WERI-Rb-1 (cell line): Measurements from ENCODE around the gene TMEM132E.

Source experiments
- DNase-seq: peaks from one replicate; pipeline ENCODE4 v3.0.0-alpha.2; 2020
- H3K27ac ChIP-seq: fragments of 250-450 bp; sonication (Bioruptor Pico); 2 replicates; pipeline ENCODE4 v1.5.1; 2020; ENCODE audit warnings: mild to moderate bottlenecking, moderate library complexity
- H3K27me3 ChIP-seq: fragments of 250-450 bp; sonication (Bioruptor Pico); 2 replicates; pipeline ENCODE4 v1.5.1; 2021; ENCODE audit warnings: mild to moderate bottlenecking, low read depth, moderate library complexity; ENCODE audit not compliant: insufficient read depth, severe bottlenecking
- H3K36me3 ChIP-seq: fragments of 250-450 bp; sonication (Bioruptor Pico); 2 replicates; pipeline ENCODE4 v1.5.1; 2020; ENCODE audit warnings: mild to moderate bottlenecking, moderate library complexity
- H3K4me3 ChIP-seq: 2 replicates; pipeline ENCODE4 v1.5.1; 2011; ENCODE audit warnings: low read depth, mild to moderate bottlenecking, control low read depth, low read length
- H3K9me3 ChIP-seq: fragments of 250-450 bp; sonication (Bioruptor Pico); 2 replicates; pipeline ENCODE4 v1.5.1; 2021; ENCODE audit warnings: mild to moderate bottlenecking, moderate library complexity; ENCODE audit not compliant: severe bottlenecking
- TF ChIP-seq, protein P1 (sequence below): IDR thresholded peaks from 2 replicates; pipeline ENCODE4 v1.5.1; 2011; ENCODE audit warnings: low read depth, mild to moderate bottlenecking, control low read depth, inconsistent platforms, low read length

TMEM132E gene

DNA sequence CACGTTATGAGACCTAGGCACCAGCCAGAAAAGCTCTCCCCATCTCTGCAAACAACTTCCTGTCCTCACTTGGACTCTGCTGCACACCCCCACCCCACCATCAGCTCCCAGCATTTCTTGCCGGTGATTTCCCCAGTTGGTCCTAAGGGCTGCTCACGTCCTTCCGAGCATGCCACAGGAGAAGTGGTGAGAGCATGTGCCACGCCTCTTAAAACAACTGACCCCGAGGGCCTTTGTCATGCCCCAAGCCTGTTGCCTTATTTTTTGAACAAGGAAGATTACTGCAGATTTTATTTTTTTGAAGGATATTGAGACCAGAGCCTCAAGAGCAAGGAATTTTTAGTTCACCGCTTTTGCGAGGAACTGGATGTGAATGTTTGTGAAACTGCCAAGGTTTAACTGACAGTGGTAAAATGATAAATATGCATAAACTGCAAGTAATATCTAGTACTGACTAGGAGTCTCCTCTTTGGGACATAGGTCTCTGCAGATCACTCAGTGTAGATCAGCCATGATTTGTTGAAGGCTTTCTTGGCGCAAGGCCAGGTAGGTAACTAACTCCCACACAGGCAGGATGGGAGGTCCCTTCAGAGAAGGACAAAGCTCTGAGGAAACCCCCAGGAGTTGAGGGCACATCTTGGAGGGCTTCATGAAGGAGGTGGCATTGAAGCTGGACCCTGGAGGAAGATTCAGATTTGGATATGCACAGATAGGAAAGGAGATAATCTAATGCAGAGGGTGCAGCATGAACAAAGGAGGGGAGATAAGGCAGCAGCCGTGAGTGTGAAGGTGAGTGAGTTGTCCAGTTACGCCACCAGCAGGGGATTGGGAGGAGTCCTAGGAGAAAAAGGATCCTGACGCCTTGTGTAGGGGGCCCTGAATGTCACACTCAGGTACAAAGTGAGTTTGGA is 44.7 kb downstream of the TMEM132E start:
- peak; percentile 44 for DNase-seq
- Histone ChIP-seq H3K27ac (no peak overlapping the region; the same call in 1 of the 2 replicates), H3K9me3 (no peaks in the 10 kb centered on the region), H3K4me3 (no peak overlapping the region), H3K27me3 (no peaks in the 10 kb centered on the region), H3K36me3 (no peaks in the 10 kb centered on the region)
- TF ChIP-seq, protein P1, sequence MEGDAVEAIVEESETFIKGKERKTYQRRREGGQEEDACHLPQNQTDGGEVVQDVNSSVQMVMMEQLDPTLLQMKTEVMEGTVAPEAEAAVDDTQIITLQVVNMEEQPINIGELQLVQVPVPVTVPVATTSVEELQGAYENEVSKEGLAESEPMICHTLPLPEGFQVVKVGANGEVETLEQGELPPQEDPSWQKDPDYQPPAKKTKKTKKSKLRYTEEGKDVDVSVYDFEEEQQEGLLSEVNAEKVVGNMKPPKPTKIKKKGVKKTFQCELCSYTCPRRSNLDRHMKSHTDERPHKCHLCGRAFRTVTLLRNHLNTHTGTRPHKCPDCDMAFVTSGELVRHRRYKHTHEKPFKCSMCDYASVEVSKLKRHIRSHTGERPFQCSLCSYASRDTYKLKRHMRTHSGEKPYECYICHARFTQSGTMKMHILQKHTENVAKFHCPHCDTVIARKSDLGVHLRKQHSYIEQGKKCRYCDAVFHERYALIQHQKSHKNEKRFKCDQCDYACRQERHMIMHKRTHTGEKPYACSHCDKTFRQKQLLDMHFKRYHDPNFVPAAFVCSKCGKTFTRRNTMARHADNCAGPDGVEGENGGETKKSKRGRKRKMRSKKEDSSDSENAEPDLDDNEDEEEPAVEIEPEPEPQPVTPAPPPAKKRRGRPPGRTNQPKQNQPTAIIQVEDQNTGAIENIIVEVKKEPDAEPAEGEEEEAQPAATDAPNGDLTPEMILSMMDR, result peak; percentile 48

- Histone ChIP-seq H3K4me3 (no peak overlapping the region), H3K36me3 (no peaks in the 10 kb centered on the region), H3K27ac (no peak overlapping the region; the same call in 1 of the 2 replicates), H3K9me3 (no peaks in the 10 kb centered on the region), H3K27me3 (no peaks in the 10 kb centered on the region)
- DNase-seq, result no peak
- TF ChIP-seq, protein P1, result no peak
Observed at GRCh38 chr17:34624767-34625383, 45.5 kb downstream of the TMEM132E start.

DNA sequence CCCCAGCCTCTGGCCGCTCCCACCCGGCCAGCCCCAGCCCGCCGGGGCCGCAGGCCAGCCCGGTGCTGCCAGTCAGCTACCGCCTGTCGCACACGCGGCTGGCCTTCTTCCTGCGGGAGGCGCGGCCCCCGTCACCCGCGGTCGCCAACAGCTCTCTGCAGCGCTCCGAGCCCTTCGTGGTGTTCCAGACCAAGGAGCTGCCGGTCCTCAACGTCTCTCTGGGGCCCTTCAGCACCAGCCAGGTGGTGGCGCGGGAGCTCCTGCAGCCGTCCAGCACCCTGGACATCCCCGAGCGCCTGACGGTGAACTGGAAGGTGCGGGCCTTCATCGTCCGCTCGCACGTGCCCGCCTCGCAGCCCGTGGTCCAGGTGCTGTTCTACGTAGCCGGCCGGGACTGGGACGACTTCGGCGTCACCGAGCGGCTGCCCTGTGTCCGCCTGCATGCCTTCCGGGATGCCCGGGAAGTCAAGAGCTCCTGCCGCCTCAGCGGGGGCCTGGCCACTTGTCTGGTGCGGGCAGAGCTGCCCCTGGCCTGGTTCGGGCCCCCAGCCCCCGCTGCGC is 46.8 kb downstream of the TMEM132E start:
- no peak overlapping the region for H3K4me3 ChIP-seq
- TF ChIP-seq, protein P1, result no peak
- H3K27me3 ChIP-seq, result no peaks in the 10 kb centered on the region
- no peaks in the 10 kb centered on the region for H3K36me3 ChIP-seq
- no peaks in the 10 kb centered on the region for H3K9me3 ChIP-seq
- no peak overlapping the region for H3K27ac ChIP-seq
- DNase-seq, result no peak

DNA sequence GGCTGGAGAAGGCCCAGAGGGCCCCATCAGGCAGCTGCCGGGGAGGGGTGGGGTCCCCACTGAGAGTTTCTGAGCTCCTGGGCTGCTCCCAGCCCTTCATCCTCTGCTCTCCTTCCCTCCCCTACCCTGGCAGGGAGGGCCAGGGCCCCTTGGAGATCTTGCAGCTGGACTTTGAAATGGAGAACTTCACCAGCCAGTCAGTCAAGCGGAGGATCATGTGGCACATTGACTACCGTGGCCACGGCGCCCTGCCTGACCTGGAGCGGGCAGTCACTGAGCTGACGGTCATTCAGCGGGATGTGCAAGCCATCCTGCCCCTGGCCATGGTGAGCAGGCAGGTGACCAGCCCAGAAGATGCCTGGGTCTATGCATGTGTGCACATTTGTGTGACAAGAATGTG is 49.5 kb downstream of the TMEM132E start:
- DNase-seq, result no peak
- Histone ChIP-seq H3K4me3 (no peak overlapping the region), H3K27me3 (no peaks in the 10 kb centered on the region), H3K9me3 (no peaks in the 10 kb centered on the region), H3K36me3 (no peaks in the 10 kb centered on the region), H3K27ac (no peak overlapping the region)
- TF ChIP-seq, protein P1, result no peak

DNA sequence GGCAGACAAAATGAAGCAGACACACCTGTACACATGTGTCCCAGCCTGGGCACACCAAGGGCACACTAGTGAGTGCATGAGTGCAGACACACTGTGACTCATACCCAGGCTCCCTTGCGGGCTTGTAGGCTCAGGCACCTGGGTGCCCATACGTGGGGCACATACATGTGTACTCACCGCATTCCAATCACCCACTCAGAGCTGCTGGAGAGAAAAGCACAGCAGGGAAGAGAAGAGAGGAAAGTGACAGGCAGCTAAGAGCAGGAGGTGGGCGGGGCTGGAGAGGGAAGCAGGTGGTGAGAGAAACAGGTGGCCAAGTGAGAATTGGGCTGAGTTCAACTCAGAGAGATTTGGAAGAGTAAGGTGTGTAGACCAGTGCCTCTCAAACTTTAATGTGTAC is 54.0 kb downstream of the TMEM132E start:
- Histone ChIP-seq H3K27me3 (no peaks in the 10 kb centered on the region), H3K27ac (no peak overlapping the region), H3K9me3 (no peaks in the 10 kb centered on the region), H3K4me3 (no peak overlapping the region), H3K36me3 (no peaks in the 10 kb centered on the region)
- TF ChIP-seq, protein P1, result no peak
- DNase-seq, result no peak
